Activated CD8-positive, alpha-beta memory T cell treated with anti-CD3 and anti-CD28 coated beads, Interleukin-2, amount 10 ng/mL, durations not matched to agents 7 days and 5 days (primary cell): ENCODE measurements around the gene BSPRY. TPM values are rescaled to one million over a fixed set of nuclear protein-coding genes. Genes with fewer than 3 reads are reported as not detected.

Source experiments
- ATAC-seq: fragments of 150-1000 bp; cut with Tn5 transposase; one replicate; pipeline ENCODE4 v1.10.0; 2021; ENCODE audit warnings: moderate library complexity
- CTCF ChIA-PET: fragments of 350-600 bp; sonication (Branson Sonifier 250); formaldehyde crosslinking; loops from one replicate; lab custom pipeline; 2021; ENCODE audit warnings: antibody characterized with exemption; lab: Charles Lee
- DNase-seq: peaks from one replicate; pipeline ENCODE4 v3.0.0-alpha.2; 2020
- H3K27ac Mint-ChIP-seq: one replicate; pipeline ENCODE4 v1.8.0; 2021; ENCODE audit warnings: mild to moderate bottlenecking, mixed read lengths
- H3K27me3 Mint-ChIP-seq: one replicate; pipeline ENCODE4 v1.8.0; 2021; ENCODE audit warnings: mixed read lengths
- H3K36me3 Mint-ChIP-seq: one replicate; pipeline ENCODE4 v1.8.0; 2021; ENCODE audit warnings: mild to moderate bottlenecking, mixed read lengths
- H3K4me1 Mint-ChIP-seq: one replicate; pipeline ENCODE4 v1.8.0; 2021; ENCODE audit warnings: mixed read lengths
- H3K4me3 Mint-ChIP-seq: one replicate; pipeline ENCODE4 v1.8.0; 2021; ENCODE audit warnings: mild to moderate bottlenecking, moderate library complexity, mixed read lengths
- H3K9me3 Mint-ChIP-seq: one replicate; pipeline ENCODE4 v1.8.0; 2022; ENCODE audit warnings: low read depth, mixed read lengths
- total RNA-seq, 2 experiments: library from RNA; stranded (reverse); gene quantifications; one replicate each; pipeline ENCODE4 v1.2.3, GENCODE V29; 2021

The BSPRY gene
- total RNA-seq, 2 experiments from 2014 or later = 6.0 to 7.2 TPM

- Mint-ChIP-seq H3K27ac (no peak overlapping the region), H3K9me3 (no peaks in the 10 kb centered on the region), H3K4me3 (no peak overlapping the region), H3K27me3 (peaks cover 6% of the 10 kb centered on the region), H3K36me3 (peaks cover 4% of the 10 kb centered on the region), H3K4me1 (peaks cover 58% of the 10 kb centered on the region)
- CTCF ChIA-PET = interaction anchor here (0.6 to 4.6 kb wide), 8 partner anchors 9 to 243 kb away, joined by 3 to 39 read pairs (median 4); partner anchors contain the start of genes ALAD, C9orf43, POLE3 and WDR31
- ATAC-seq = no peak
- DNase-seq = peak; percentile 3
Observed at GRCh38 chr9:113348437-113348836, 904 bp upstream of the BSPRY start.

GRCh38 chr9:113349066-113349444 lies 286 bp upstream of the BSPRY start:
- CTCF ChIA-PET = interaction anchor here (0.7 to 4.6 kb wide), 5 partner anchors 10 to 194 kb away, joined by 3 to 39 read pairs (median 6); partner anchors contain the start of genes ALAD, CDC26, HDHD3 and WDR31
- Mint-ChIP-seq H3K4me1 (peaks cover 53% of the 10 kb centered on the region), H3K36me3 (peaks cover 4% of the 10 kb centered on the region), H3K27me3 (peaks cover 6% of the 10 kb centered on the region), H3K27ac (peak overlapping the region; percentile 53), H3K9me3 (no peaks in the 10 kb centered on the region), H3K4me3 (peak overlapping the region; percentile 75)
- DNase-seq (peak; percentile 39), ATAC-seq (no peak)

- DNase-seq (peak; percentile 48), ATAC-seq (peak; percentile 7)
- peaks cover 6% of the 10 kb centered on the region for H3K27me3 Mint-ChIP-seq
- H3K36me3 Mint-ChIP-seq = peaks cover 4% of the 10 kb centered on the region
- H3K9me3 Mint-ChIP-seq = no peaks in the 10 kb centered on the region
- peaks cover 47% of the 10 kb centered on the region for H3K4me1 Mint-ChIP-seq
- peak overlapping the region; percentile 78 for H3K4me3 Mint-ChIP-seq
- peak overlapping the region; percentile 72 for H3K27ac Mint-ChIP-seq
- CTCF ChIA-PET = interaction anchor here (0.7 to 4.6 kb wide), 14 partner anchors 11 to 238 kb away, joined by 3 to 39 read pairs (median 3); partner anchors contain the start of genes ALAD, CDC26, HDHD3 and PRPF4
Observed at GRCh38 chr9:113350107-113350661, 843 bp downstream of the BSPRY start.

- CTCF ChIA-PET = interaction anchor here (0.7 to 4.6 kb wide), 13 partner anchors 11 to 238 kb away, joined by 3 to 39 read pairs (median 3); partner anchors contain the start of genes ALAD, CDC26, HDHD3 and PRPF4
- Mint-ChIP-seq H3K27ac (peak overlapping the region; percentile 72), H3K9me3 (no peaks in the 10 kb centered on the region), H3K4me1 (peaks cover 42% of the 10 kb centered on the region), H3K4me3 (peak overlapping the region; percentile 78), H3K36me3 (peaks cover 5% of the 10 kb centered on the region), H3K27me3 (peaks cover 6% of the 10 kb centered on the region)
- DNase-seq (peak; percentile 78), ATAC-seq (peak; percentile 54)
Observed at GRCh38 chr9:113350937-113351336, 1.6 kb downstream of the BSPRY start.

- Mint-ChIP-seq H3K4me1 (peaks cover 40% of the 10 kb centered on the region), H3K36me3 (peaks cover 6% of the 10 kb centered on the region), H3K4me3 (no peak overlapping the region), H3K9me3 (no peaks in the 10 kb centered on the region), H3K27me3 (peaks cover 8% of the 10 kb centered on the region), H3K27ac (no peak overlapping the region)
- CTCF ChIA-PET = interaction anchor here (1.2 to 4.6 kb wide), 4 partner anchors 13 to 56 kb away, joined by 4 to 39 read pairs (median 6); partner anchors contain the start of genes HDHD3 and WDR31
- DNase-seq (no peak), ATAC-seq (no peak)
Observed at GRCh38 chr9:113352006-113352405, 2.7 kb downstream of the BSPRY start.

- Mint-ChIP-seq H3K27me3 (peaks cover 8% of the 10 kb centered on the region), H3K27ac (no peak overlapping the region), H3K4me3 (no peak overlapping the region), H3K4me1 (peaks cover 36% of the 10 kb centered on the region), H3K36me3 (peaks cover 6% of the 10 kb centered on the region), H3K9me3 (no peaks in the 10 kb centered on the region)
- CTCF ChIA-PET = interaction anchor here (1.2 to 2.0 kb wide), 2 partner anchors 24 to 55 kb away, joined by 5 to 6 read pairs; partner anchors contain the start of gene HDHD3
- ATAC-seq (no peak), DNase-seq (no peak)
Observed at GRCh38 chr9:113352411-113352810, 3.1 kb downstream of the BSPRY start.

GRCh38 chr9:113355040-113355596 lies 5.8 kb downstream of the BSPRY start:
- Mint-ChIP-seq H3K27ac (no peak overlapping the region), H3K4me1 (peaks cover 21% of the 10 kb centered on the region), H3K9me3 (no peaks in the 10 kb centered on the region), H3K4me3 (no peak overlapping the region), H3K27me3 (peaks cover 4% of the 10 kb centered on the region), H3K36me3 (peaks cover 6% of the 10 kb centered on the region)
- CTCF ChIA-PET = interaction anchor here (0.7 to 1.3 kb wide), 4 partner anchors 9 to 303 kb away, joined by 3 to 4 read pairs (median 3); partner anchors contain the start of genes ALAD and WDR31
- ATAC-seq = no peak
- DNase-seq = no peak

GRCh38 chr9:113356686-113357292 lies 7.4 kb downstream of the BSPRY start:
- CTCF ChIA-PET = no interaction called here
- peaks cover 8% of the 10 kb centered on the region for H3K36me3 Mint-ChIP-seq
- H3K27ac Mint-ChIP-seq = no peak overlapping the region
- H3K9me3 Mint-ChIP-seq = no peaks in the 10 kb centered on the region
- no peak for DNase-seq
- H3K4me1 Mint-ChIP-seq = peaks cover 7% of the 10 kb centered on the region
- no peak for ATAC-seq
- H3K27me3 Mint-ChIP-seq = peaks cover 4% of the 10 kb centered on the region
- H3K4me3 Mint-ChIP-seq = no peak overlapping the region

- Mint-ChIP-seq H3K27ac (no peak overlapping the region), H3K9me3 (no peaks in the 10 kb centered on the region), H3K4me1 (no peaks in the 10 kb centered on the region), H3K27me3 (peaks cover 2% of the 10 kb centered on the region), H3K4me3 (no peak overlapping the region), H3K36me3 (peaks cover 4% of the 10 kb centered on the region)
- no peak for ATAC-seq
- CTCF ChIA-PET = interaction anchor here (0.7 kb wide), 1 partner anchor 217 kb away, joined by 3 read pairs; no protein-coding TSS in a partner anchor
- no peak for DNase-seq
Observed at GRCh38 chr9:113359385-113359784, 10.0 kb downstream of the BSPRY start.

- Mint-ChIP-seq H3K27me3 (peaks cover 2% of the 10 kb centered on the region), H3K9me3 (no peaks in the 10 kb centered on the region), H3K27ac (no peak overlapping the region), H3K36me3 (peaks cover 4% of the 10 kb centered on the region), H3K4me3 (no peak overlapping the region), H3K4me1 (no peaks in the 10 kb centered on the region)
- CTCF ChIA-PET = no interaction called here
- ATAC-seq = no peak
- DNase-seq = no peak
Observed at GRCh38 chr9:113360242-113360842, 11.0 kb downstream of the BSPRY start.

- peaks cover 2% of the 10 kb centered on the region for H3K27me3 Mint-ChIP-seq
- no peak overlapping the region for H3K4me3 Mint-ChIP-seq
- ATAC-seq (no peak), DNase-seq (no peak)
- no peak overlapping the region for H3K27ac Mint-ChIP-seq
- no peaks in the 10 kb centered on the region for H3K9me3 Mint-ChIP-seq
- H3K4me1 Mint-ChIP-seq = no peaks in the 10 kb centered on the region
- H3K36me3 Mint-ChIP-seq = peaks cover 2% of the 10 kb centered on the region
- CTCF ChIA-PET = interaction anchor here (1.3 kb wide), 1 partner anchor 11 kb away, joined by 4 read pairs; no protein-coding TSS in a partner anchor
Observed at GRCh38 chr9:113361304-113362018, 12.1 kb downstream of the BSPRY start.

GRCh38 chr9:113363336-113363735 lies 14.0 kb downstream of the BSPRY start:
- no peaks in the 10 kb centered on the region for H3K9me3 Mint-ChIP-seq
- H3K4me1 Mint-ChIP-seq = no peaks in the 10 kb centered on the region
- H3K27ac Mint-ChIP-seq = no peak overlapping the region
- no peak for DNase-seq
- H3K27me3 Mint-ChIP-seq = no peaks in the 10 kb centered on the region
- CTCF ChIA-PET = no interaction called here
- peaks cover 2% of the 10 kb centered on the region for H3K36me3 Mint-ChIP-seq
- ATAC-seq = no peak
- H3K4me3 Mint-ChIP-seq = no peak overlapping the region
